T-helper 1 cell treated with Interleukin-12 subunit alpha and Interleukin-12 subunit beta and Interleukin-4 antibody, amounts not matched to agents 30 ng/mL and 1 ng/mL, for 36 hours (primary cell): ENCODE measurements around the gene TRAP1. TPM values are rescaled to one million over a fixed set of nuclear protein-coding genes. Genes with fewer than 3 reads are reported as not detected.

Source experiments
- intact Hi-C: fragments of 100-400 bp; cut with micrococcal nuclease; formaldehyde crosslinking; loops from one replicate; pipeline ENCODE4 v1.15.1; 2024
- total RNA-seq: library from RNA; stranded (reverse); gene quantifications from 2 replicates; pipeline ENCODE4 v1.2.3, GENCODE V29; 2022

The TRAP1 gene
- total RNA-seq = 145 TPM in 2 replicates

DNA sequence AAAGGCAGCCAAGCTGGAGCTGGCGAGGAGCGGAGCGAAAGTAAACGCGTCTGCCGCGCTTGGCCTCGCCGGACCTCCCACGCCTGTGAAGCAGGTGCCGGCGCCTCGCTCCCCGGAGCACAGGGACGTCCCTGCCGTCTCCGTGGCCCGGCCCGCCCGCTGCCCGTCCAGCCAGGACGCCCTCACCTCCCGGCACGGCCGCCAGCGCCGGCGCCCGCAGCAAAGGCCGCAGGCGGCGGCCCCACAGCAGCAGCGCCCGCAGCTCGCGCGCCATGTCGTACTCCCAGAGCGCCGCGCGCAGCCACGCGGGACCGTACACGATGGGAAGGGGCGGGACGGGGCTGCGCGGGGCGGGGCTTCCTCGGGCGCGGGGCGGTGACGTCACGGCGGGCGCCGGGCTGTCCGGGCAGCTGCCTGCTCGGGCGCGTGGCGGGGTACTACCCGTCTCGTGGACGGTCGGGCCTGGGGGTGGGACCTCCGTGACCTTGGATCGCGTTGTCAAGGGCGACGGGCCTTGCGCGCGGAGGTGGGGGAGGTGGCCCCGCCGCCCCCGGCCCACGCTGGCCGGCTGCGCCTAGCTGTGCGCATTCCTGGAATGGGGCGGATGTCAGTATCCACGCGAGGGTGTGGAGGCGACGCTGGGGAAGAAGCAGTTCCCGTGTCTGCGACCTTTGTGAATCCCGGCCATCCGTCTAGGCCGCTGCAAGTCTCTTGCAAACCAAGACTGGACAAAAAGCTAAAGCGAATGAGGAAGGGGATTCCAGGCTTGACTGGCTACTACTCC, at the start of gene TRAP1:
Gene TRAP1 (minus strand): TSS at position 290 of the 784 bp plus-strand sequence. CDS start 16 bp downstream, at position 274.
- intact Hi-C loops = loop anchor here (1.0 to 5.0 kb wide), 5 partner anchors 27 to 555 kb away; partner anchors contain the start of genes CREBBP and TFAP4

DNA sequence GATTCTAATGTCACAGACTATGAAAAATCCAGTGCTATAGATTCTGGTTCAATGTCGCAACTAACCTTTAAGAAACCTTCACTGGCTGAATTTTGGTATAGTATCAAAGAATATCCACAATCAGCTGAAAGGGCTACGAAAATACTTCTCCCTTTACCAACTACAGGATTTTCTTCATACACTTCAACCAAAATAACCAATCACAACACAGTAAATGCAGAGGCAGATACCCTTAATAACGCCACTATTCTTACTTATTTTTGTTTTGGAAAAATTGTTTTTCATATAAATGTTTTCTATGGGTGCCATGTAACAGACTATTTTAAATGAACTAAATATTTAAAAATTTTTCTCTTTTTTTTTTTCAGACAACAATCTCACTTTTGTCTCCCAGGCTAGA, 48.9 kb upstream of the TRAP1 start:
- intact Hi-C loops = no loop called here

DNA sequence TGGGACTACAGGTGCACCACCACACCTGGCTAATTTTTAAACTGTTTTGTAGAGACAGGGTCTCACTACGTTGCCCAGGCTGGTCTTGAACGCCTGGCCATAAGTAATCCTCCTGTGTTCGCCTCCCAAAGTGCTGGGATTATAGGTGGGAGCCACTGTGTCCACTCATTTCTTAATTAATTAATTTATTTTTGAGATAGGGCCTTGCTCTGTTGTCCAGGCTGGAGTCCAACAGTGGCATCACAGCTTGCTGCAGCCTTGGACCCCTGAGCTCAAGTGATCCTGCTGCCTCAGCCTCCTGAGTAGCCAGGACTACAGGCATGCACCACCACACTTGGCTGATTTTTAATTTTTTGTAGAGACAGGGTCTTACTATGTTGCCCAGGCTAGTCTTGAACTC, 47.1 kb upstream of the TRAP1 start:
- intact Hi-C loops = no loop called here

DNA sequence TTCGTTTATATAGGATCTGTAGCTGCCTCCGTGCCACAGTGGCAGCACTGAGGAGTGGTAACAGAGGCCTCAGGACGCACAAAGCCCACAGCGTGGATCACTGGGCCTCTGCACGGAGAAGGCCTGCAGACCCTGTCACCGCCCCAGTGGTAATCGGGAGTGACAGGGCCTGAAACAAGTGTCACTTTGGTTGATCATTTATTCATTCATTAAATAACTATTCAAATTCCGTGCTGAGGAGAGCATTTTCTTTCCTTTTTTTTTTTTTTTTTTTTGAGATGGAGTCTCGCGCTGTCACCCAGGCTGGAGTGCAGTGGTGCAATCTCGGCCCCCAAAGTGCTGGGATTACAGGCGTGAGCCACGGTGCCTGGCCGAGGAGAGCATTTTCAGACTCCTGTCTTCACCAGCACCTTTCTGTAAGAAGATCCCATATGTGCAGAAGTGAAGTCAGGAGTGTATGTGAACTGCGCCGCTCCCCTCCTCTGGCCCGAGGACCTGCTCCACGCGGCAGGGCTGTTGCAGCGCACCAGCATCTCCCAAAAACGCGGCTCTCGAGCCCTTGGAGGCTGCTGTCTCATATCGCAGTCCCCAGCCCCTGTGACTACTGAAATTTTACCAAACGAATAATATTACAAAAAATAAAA, 44.9 kb upstream of the TRAP1 start:
- intact Hi-C loops = no loop called here

DNA sequence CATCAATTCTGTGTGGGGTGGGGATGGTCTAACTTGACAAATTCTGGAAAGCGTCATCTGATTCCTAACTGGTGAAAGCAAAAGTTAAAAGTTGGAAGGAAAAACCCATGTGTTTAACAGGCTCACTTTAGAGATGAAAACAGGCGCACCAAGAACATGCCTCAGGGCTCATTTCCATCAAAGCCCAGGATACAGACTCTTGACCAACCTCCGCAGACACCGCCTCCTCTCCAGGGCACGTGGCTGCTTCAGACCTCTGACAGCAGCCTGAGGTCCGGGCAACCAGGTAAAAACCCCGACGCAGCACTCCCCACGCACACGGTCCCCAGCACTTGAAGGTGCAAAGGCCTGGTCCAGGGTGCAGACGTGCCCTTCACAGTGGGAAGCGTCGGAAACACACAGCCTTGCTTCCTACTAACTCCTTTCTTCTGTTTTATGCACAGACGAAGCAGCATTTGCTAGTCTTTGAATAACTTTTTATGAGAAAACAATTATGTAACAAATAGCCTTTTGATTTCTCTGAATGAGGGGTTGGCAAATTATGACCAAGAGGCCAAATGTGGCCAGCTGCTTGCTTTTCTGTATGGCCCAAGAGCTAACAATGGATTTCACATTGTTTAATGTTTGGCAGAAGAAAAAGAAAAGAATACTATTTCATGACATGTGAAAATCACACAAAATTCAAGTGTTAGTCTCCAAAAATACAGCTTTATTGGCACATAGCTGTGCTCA, 44.2 kb upstream of the TRAP1 start:
- intact Hi-C loops = no loop called here

DNA sequence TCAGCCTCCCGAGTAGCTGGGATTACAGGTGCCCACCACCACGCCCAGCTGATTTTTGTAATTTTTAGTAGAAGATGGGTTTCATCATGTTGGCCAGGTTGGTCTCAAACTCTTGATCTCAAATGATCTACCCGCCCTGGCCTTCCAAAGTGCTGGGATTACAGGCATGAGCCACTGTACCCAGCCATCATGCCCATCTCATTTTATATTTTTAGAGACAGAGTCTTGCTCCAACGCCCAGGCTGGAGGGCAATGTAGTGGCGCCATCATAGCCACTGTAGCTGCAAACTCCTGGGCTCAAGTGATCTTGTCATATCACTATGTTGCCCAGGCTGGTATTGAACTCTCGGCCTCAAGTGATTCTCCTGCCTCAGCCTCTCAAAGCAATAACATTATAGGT, 43.2 kb upstream of the TRAP1 start:
- intact Hi-C loops = no loop called here

DNA sequence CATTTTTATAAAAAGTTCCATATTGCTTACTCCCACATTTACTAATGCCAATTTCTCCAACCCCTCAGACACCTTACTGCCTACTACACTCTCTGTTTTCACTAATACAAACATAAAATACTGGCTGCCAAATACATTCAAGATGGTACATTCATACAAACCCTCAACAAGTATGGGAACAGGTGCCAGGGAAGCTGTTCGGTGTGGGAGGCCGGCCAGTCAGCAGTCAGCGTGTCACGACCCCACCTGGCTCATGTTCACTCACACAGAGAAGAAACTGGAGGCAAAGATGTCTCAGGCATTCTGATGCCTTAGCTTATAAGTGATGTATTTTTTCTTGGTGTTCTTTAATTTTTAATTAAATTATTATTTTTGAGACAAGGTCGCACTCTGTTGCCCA, 42.4 kb upstream of the TRAP1 start:
- intact Hi-C loops = no loop called here

DNA sequence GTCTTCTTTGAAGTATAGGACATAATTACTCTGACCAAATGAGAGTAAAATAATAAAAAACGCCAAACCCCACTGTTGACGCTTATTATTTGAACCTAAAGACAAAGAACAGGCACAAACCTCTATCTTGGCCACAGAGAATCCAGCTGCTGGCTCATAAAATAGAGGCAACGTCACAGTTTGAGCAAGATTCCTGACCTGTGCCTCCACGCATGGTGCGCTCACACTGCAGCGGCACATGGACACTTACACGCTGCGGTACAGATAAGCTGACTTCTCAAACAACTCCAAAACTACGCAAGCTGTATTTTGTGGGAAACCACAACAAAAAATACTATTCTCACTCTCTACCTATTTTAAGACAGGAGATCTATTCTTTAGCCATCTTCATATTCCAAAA, 38.8 kb upstream of the TRAP1 start:
- intact Hi-C loops = no loop called here

DNA sequence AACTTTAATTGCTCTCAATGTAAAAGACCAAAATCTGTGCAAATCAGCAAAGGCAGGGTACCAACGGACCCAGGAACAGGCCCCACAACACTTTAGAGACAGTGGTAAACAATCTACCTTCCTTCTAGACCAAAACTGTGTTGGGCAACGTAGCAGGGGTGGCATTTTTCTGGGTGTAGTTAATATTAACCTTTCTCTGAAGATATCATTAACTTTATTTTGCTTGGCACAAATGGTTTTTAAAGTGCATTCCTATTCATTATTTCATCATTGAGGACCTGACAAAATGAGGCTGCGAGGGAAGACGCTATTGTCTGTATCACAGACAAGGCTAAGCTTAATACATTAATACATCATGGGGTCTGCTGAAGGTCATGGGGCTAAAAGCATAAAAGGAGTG, 37.9 kb upstream of the TRAP1 start:
- intact Hi-C loops = no loop called here

DNA sequence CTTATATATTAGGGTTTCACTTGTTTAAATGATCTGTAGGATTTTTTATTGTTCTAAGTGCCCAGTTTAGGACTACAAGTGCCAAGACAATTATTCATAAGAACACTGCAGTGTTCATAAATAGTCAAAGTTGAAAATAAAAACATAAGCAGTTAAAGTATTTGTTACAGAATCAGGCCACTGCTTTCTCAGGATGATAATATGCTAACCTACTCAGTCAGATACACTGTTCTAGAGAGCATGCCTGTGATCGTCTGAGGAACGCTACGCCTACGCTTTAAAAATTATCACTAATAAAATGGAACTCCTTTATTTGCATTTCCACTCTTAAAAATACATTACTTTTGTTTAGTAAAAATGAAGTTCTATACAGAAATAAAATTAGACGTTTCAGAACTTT, 37.4 kb upstream of the TRAP1 start:
- intact Hi-C loops = no loop called here

DNA sequence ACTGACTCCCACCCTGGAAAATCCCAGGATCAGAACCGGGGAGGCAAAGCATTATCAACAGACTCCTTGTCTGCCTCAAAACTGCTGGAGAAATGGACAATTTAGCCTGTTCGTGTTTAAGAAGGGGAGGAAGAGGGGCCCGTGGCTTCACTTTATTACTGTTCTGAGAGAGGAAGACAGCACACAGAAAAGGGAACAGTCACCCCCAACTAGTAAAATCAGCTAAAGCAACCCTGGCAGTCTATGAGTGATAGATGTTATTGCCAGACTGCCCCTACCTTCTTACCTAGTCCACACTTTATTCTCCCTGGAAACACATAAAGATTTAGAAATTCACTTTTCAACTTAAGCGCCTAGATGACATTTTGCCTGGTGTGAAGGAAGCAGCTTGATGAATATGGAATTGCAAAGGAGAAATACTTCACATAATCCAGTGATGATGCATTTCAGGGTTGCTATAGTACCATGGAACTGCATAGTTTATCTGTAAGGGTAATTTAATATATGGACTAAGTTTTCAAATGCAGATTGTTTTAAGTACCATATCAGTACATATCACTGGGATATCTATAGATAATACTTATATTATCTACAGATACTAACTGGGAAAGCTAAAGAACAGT, 36.9 kb upstream of the TRAP1 start:
- intact Hi-C loops = no loop called here

DNA sequence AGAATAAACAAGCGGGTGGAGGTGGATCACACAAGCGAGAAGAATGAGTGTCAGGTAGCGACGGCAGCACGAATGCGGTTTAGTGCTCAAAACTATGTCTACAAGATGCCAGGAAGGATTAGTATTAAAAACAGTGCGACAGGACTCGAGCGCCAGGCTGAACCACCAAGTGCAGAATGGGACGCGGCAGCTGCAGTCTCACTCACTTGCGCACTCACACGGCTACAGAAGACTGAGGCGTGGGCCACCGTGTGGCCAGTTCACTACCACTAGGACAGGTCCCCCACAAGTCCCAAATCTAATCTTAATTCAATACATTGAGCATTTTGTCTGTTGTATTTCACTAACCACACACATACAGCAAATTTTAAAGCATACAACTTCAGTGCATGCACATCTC, 35.7 kb upstream of the TRAP1 start:
- intact Hi-C loops = no loop called here

DNA sequence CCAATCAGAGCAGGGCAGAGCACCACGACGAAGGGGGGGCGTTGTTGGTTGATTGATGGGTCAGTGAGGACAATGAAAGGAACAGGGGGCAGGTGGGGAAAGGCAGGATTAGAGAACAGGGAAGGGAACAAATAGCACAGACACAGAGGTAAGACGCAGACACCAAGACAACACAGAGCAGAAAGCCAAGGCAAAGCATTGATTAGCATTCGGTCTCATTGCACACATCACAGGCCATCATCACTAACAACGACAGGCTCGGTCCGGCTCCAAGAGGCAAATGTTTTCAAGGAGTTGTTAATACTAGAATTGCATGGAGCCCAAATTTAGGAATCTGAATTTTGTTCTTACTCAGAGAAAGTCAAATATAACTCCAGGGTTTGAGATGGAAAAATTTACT, 34.6 kb upstream of the TRAP1 start:
- intact Hi-C loops = no loop called here

DNA sequence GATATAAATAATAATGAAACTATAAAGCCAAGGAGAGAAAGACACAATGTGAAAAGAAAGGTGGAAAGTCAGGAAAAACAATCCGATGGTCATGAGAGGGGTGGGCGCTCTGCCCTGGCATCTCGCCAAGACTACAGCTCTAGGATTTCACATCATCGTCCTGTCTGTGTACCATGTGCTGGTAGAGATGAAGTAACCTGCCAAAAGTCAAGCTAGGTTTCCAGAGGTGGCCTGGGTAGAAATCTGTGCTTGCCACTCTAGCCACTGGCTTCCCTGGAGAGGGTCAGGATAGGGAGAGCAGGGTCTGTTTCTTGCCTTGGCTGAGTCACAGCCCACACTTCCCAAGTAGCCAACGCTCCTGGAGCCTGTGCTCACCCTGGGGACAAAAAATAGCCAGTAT, 31.0 kb upstream of the TRAP1 start:
- intact Hi-C loops = no loop called here

DNA sequence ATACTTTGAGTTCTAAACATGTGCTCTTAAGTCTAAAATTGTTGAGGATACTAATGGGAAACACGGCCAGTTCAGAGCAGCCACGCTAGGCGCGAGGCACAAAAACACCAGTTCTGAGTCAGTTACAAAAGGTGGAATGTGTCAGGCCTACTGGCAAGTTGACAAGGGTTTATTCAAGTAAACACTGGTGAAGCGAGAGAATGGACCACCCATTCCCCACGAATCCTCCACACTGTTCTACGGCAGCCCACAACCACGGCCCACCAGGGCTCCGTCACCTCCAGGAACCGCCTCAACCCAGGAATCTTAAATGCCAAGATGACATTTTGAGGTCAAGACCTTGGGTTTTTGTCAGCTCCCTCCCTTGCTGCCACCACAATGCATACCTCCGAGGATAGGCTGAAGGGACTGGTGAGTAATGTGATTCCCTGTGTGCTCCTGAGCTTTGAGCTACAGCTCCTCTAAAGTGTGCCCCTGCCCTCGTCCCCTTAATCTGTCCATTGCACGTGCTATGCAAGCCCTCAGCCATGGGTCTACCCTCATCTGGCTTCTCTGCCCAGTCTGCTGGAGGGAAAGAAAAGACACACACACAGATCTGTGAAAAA, 28.5 kb upstream of the TRAP1 start:
- intact Hi-C loops = no loop called here

DNA sequence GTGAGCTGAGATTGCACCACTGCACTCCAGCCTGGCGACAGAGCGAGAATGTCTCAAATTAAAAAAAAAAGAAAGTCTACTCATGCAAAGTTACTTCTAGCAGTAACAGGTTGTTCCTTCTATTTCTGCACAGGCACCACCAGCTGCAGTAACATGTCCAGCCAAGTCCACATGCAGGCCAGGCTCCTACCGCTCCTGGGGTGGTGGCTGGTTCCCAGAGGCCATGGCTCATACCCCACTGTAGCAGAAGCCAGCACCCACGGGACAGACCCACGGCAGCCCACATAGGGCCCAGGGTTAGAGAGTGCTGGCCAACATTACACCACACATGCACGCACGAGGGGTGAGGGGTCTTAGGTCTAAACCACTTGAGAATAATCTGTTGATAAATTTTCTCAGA, 26.7 kb upstream of the TRAP1 start:
- intact Hi-C loops = no loop called here

DNA sequence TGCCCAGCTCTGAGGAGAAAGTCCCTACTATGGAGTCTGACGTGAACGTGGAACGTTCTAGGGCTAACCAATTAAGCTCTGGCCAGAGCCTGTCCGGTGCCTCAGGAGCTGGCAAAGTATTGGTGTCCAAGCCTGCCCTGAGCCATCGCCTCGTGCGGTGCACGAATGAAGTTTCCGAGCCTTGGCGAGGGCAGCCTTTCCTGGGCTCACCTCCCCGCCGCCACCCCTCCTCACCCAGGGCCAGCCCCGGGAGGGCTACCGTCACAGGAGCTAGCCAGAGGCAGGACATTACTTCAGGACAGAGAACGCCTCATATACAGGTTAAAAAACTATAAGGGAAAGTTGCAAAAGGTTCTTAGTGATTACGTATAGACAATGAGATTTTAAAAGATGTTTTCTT, 23.6 kb upstream of the TRAP1 start:
- intact Hi-C loops = no loop called here

DNA sequence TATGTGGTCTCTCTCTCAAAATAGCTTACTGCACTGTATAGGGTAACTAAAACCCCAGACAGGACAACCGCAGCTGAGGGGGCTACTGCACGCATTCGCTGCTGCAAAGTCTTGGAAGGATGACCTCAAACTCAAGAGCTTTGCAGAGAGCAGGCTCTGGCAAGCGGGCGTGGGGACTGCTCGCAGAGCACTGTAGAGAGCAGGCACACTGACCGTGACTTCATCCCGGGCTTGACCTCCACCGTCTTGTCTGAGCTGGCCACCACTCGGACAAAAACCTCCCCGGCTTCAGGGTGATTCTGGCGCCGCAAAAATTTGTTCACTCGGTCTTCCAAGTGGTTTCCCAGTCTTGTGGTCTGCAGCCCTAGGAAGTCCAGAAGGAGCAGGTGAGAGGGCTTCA, 22.9 kb upstream of the TRAP1 start:
- intact Hi-C loops = no loop called here

DNA sequence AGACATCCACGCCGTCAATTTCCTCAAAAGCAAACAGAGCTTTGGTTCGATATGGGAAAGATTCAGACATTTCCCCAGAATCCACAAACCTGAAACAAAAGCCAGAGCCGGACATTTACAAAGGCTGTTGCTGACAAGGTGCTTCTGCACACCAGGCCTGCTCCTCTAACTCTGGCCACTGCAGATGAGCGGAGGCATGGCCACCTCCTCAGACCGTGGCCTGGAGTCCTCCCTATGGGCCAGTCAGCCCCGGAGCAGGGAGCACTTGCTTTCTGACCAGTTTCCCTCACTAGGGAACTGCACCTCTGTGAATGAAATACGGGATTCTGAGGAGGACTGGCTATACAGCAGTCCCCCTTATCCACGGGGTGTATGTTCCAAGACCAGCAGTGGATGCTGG, 22.3 kb upstream of the TRAP1 start:
- intact Hi-C loops = no loop called here

DNA sequence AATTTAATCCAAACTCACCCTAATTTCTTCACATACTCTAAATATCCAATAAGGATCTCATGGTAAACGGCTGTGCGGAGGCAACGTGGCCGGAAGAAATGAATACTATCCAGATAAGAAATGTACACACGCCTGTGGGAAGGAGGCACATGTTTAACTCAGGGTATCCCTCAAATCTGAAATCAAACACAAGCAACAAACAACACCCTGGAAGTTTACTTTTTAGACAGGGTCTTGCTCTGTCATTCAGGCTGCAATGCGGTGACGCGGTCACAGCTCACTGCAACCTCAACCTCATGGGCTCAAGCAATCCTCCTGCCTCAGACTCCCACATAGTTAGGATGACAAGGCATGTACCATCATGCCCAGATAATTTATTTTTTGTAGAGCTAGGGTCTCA, 21.2 kb upstream of the TRAP1 start:
- intact Hi-C loops = no loop called here

DNA sequence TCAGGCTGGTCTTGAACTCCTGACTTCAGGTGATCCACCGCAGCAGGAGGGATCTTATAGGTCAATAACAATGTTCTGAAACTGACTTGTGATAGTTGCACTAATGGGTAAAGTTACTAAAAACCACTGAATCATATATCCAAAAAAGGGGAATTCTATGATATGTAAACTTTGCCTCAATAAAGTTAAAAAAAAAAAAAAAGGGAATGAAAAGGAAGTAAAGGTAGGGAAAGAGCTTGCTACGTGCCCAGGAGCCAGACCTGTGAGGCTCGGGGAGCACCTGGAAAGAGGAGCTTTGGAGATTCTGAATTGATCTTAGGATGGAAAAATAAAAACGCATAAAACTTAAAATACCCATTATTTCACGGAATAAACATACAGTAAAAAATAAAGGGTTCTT, 20.8 kb upstream of the TRAP1 start:
- intact Hi-C loops = no loop called here

DNA sequence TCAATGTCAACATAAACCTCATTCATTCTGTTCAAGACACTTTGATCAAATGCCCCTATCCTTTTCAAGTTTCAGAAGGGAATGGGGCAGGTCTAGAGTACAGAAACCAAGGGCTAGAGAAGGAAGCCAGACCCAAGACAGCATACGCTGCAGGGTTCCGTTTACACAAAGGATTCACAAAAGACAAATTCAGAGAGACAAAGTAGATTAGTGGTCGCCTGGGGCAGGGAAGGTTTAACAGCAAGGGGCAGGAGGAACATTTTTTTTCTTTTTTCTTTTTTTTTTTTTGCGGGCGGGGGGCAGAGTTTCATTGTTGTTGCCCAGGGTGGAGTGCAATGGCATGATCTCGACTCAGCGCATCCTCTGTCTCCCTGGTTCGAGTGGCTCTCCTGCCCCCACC, 19.9 kb upstream of the TRAP1 start:
- intact Hi-C loops = no loop called here
